Stimulated activated CD8-positive, alpha-beta memory T cell treated with anti-CD3 and anti-CD28 coated beads, Interleukin-4, amount 100 ng/mL, for 24 hours (primary cell): ENCODE data around the gene ARFRP1.
"Not testable (repeated sequence)": the region's sequence is repeated elsewhere in the genome, so short reads cannot be mapped to it uniquely, and the experiment has no call there.

Experiments
- DNase-seq: peaks from one replicate; pipeline ENCODE4 v3.0.0-alpha.2; 2020; ENCODE audit warnings: low read depth

ARFRP1 gene

DNA sequence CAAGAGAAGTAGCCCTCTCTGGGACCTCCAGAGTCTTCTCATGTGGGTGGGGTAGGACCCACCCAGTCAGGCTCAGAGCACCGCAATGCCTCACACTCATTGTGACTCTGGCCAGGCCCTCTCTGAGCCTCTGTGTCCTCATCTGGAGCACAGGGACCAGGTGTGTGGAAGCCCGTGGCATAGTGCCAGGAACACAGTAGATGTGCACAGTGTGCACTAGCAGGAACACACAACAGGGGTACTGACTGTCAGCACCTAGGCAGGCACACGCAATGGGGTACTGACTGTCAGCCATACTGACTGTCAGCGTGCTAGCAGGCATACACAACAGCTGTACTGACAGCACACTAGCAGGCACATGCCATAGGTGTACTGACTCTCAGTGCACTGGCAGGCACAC, 52.5 kb downstream of the ARFRP1 start:
- DNase-seq, result no peak

DNA sequence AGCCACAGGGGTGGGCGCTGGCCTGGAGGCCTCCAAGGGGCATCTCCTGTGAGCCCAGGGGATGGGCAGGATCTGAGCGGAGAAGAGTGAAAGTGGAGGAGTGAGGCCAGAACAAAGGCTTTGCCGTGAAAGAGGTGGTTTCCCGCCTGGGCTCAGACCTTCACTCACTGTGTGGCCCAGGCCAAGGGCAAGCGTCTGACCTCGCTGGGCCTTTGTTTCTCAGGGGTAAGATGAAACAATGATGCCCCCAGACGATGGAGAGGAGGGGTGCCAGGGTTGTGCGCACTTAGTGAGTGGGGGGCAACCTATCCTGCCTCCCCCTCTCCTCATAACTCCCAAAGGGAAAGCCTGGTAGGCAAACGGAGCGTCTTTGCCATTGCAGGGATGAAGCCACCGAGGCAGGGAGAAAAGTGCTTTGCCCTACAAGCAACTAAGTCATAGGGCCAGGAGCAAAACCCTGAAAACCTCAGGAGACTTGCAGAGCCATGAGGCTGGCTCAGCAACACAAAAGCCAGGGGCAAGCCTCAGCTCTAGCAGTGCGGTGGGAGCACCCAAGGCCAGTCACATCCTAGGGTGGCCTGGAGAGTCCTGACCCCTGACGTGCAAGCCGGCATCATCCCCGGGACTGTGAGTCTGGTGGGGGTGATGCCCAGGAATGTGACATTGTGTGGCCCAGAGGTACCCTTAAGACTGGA, 53.7 kb downstream of the ARFRP1 start:
- DNase-seq, result no peak

DNA sequence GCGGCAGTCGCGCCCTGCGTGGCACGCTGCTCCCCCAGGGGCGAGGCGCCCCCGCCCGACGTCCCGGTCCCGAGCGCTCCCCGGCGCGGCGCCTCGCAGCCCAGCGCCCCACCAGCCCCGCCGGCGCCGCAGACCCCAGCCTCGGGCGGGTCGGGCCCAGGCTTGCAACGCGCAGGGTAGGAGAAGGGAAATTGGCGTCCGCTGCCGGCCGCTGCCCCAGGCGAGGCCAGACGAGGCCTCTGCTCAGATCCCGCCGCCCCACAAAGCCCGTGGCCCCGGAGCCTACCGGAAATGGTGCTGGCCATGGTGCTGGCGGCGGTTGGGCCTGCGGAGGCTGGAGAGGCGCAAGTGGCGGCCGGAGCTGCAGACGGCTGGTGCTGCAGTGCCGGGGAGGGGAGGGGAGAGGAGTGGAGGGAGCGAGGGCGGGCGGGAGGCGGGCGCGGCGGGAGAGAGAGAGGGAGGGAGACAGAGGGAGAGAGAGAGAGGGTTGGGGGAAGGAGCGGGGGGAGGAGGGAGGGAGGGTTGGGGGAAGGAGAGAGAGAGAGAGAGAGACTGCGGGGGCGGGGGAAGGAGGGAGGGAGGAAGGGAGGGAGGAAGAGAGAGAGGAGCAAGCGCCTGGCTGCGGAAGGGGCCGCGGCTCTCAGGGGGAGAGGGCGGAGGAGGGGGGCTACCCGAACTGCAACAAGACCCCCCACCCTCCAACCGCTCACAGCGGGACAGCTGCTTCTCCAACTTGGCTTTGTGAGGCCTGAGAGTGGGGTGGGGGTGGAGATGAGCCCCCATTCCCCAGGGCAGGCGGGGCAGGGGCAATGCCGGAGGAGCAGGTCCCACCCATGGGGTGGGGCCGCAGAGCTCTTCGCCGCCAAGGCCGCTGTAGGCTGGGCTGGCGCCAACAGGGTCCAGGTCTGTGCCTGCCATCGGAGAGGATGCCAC, 54.5 kb downstream of the ARFRP1 start, which contains the start of gene STMN3:
TSS of gene STMN3 (minus strand) at position 384 of the 933 bp plus-strand sequence. CDS start at position 305, 79 bp downstream.
- peak; percentile 57 for DNase-seq

DNA sequence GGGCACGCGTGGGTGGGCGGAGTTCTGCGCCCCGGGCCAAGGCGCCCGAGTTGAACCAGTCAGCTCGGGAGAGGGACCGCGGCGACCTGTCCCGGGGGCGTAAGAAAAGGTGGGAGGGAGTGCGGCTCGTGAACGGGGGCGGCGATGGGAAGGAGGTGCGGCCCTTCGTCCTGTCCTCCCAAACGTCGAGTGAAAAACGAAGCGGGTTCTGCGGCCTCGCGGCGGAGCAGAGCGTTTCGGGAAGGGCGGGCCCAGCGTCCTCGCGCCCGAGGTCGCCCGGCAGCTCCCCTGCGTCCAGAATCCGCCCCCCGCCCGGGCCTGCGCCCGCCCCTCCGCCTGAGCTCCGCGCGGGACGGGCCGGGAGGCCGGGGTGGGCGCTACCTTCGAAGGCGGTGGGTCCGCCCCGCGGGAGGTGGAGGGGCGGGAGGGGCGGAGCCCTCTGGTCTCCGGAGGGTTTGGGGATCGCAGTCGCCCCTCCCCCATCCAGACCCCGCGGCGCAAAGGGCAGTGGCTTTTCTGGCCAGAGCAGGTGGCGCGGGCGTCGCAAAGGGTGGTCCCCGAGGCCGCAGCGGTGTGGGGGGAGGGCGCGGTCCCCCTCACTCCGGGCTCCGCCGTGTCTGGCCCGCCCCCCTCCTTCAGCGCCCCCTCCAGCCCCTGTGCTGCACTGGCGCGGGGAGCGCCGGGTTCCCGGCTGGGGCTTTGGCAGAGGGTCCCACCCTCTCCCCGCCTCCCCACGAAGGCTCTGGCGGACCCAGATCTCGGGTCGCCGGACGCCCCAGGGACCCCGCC, 55.4 kb downstream of the ARFRP1 start:
- no peak for DNase-seq

DNA sequence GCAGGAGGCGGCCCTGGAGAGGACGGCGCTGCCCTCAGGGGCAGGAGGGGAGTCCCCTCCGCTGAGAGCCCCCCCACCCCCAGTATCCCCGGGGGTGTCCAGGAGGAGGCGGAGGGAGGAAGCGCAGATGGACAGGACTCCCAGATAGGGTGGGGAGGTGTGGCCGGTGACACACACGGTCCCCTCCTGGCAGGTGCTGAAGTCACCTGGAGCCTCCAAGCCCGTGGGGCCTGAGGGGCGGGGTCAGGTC, 55.9 kb downstream of the ARFRP1 start:
- no peak for DNase-seq

DNA sequence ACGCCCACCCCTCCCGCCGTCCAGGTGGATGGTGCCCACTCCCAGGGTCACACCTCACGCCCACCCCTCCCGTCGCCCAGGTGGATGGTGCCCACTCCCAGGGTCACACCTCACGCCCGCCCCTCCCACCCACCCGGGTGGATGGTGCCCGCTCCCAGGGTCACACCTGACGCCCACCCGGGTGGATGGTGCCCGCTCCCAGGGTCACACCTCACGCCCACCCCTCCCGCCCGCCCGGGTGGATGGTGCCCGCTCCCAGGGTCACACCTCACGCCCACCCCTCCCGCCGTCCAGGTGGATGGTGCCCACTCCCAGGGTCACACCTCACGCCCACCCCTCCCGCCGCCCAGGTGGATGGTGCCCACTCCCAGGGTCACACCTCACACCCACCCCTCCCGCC, 57.3 kb downstream of the ARFRP1 start:
- not testable (repeated sequence) for DNase-seq

DNA sequence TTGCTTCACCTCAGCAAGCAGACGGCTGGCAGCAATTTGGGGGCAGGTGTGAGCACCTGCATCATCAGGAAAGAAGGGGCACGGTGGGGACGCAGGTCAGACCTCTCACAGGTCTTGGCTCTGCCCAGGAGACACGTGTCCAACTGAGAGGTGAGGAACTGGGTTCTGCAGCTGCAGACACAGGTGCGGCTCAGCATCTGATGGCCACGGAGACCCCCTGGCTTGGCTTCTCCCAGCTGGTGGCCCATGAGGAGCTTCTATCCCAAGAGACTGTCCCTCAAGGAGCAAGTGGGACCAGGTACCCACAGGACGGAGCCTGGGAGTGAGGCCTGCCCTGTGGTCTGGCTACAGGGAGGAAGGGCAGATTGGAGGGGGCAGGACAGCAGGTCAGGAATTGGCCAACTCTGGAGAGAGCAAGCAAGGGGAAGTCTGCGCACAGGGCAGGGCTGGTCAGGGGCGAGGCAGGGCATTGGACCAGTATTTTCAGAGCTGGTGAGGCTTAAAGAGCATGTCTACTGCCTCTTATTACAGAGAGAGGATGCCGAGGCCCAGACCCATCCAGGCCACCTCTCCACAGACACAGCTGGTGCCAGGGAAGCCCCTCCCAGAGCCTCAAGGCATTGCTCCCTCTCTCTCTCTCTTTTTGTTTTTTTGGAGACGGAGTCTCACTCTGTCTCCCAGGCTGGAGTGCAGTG, 58.7 kb downstream of the ARFRP1 start:
- DNase-seq, result no peak
